ENCODE data around the gene RNF222.

Gene RNF222

GRCh38 chr17:8397636-8398035 lies at the start of gene RNF222:
RNF222 (minus strand) TSS chr17:8397827; CDS start chr17:8393461, 4,366 bp downstream.
- Histone ChIP-seq H3K9ac (ENCODE audit: low read depth, low read length) (no peak within 1 kb of the TSS), H3K27me3 (ENCODE audit: control insufficient read depth, insufficient read depth, low read length) (no peaks in the 10 kb centered on the region), H3K4me3 (ENCODE audit: low read depth, low read length) (no peak within 1 kb of the TSS), H3K36me3 (ENCODE audit: control insufficient read depth, insufficient read depth, low read length) (no peaks in the 10 kb centered on the region), H3K9me3 (ENCODE audit: control insufficient read depth, insufficient read depth, low read length) (no peaks in the 10 kb centered on the region), H3K4me1 (ENCODE audit: control insufficient read depth, insufficient read depth, low read length) (no peaks in the 10 kb centered on the region), H3K27ac (ENCODE audit: low read depth, low read length) (no peak within 1 kb of the TSS)

GRCh38 chr17:8445536-8445935 lies 47.9 kb upstream of the RNF222 start:
- no peaks in the 10 kb centered on the region for H3K27me3 ChIP-seq (ENCODE audit: control insufficient read depth, insufficient read depth, low read length)
- H3K27ac ChIP-seq (ENCODE audit: low read depth, low read length) = no peak overlapping the region
- H3K9me3 ChIP-seq (ENCODE audit: control insufficient read depth, insufficient read depth, low read length) = no peaks in the 10 kb centered on the region
- no peak overlapping the region for H3K4me3 ChIP-seq (ENCODE audit: low read depth, low read length)
- H3K9ac ChIP-seq (ENCODE audit: low read depth, low read length) = no peak overlapping the region
- peaks cover 57% of the 10 kb centered on the region for H3K36me3 ChIP-seq (ENCODE audit: control insufficient read depth, insufficient read depth, low read length)
- H3K4me1 ChIP-seq (ENCODE audit: control insufficient read depth, insufficient read depth, low read length) = peaks cover 3% of the 10 kb centered on the region; the same call in 1 of the 2 replicates

DNA sequence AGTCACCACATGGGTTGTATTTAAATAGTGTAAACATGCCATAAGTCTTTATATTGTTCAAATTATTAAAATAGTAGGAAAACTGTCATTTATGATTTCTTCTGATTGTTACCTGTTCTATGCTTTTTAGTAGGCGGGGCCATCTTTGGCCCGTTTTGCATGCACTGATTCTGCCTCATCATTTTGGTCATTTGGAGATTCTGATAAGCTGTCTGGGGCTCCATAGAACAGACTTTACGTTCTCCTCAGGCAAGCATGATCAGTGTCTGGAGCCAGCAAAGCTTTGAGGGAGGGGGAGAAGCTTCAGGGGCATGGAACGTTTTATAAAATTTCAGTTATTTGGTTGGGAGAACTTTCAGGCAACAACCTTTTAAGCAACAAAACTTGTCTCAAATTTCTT lies 46.9 kb upstream of the RNF222 start:
- peaks cover 52% of the 10 kb centered on the region for H3K36me3 ChIP-seq (ENCODE audit: control insufficient read depth, insufficient read depth, low read length)
- H3K27me3 ChIP-seq (ENCODE audit: control insufficient read depth, insufficient read depth, low read length) = no peaks in the 10 kb centered on the region
- no peak overlapping the region for H3K27ac ChIP-seq (ENCODE audit: low read depth, low read length)
- no peak overlapping the region for H3K4me3 ChIP-seq (ENCODE audit: low read depth, low read length)
- peaks cover 3% of the 10 kb centered on the region; the same call in 1 of the 2 replicates for H3K4me1 ChIP-seq (ENCODE audit: control insufficient read depth, insufficient read depth, low read length)
- H3K9ac ChIP-seq (ENCODE audit: low read depth, low read length) = no peak overlapping the region
- H3K9me3 ChIP-seq (ENCODE audit: control insufficient read depth, insufficient read depth, low read length) = no peaks in the 10 kb centered on the region

- H3K4me1 ChIP-seq (ENCODE audit: control insufficient read depth, insufficient read depth, low read length) = peaks cover 3% of the 10 kb centered on the region; the same call in 1 of the 2 replicates
- no peaks in the 10 kb centered on the region for H3K9me3 ChIP-seq (ENCODE audit: control insufficient read depth, insufficient read depth, low read length)
- H3K36me3 ChIP-seq (ENCODE audit: control insufficient read depth, insufficient read depth, low read length) = peaks cover 45% of the 10 kb centered on the region
Observed at GRCh38 chr17:8443756-8444155, 46.1 kb upstream of the RNF222 start.

GRCh38 chr17:8442310-8442709 lies 44.7 kb upstream of the RNF222 start:
- no peak overlapping the region for H3K27ac ChIP-seq (ENCODE audit: low read depth, low read length)
- no peaks in the 10 kb centered on the region for H3K27me3 ChIP-seq (ENCODE audit: control insufficient read depth, insufficient read depth, low read length)
- peaks cover 2% of the 10 kb centered on the region; the same call in 1 of the 2 replicates for H3K4me1 ChIP-seq (ENCODE audit: control insufficient read depth, insufficient read depth, low read length)
- H3K4me3 ChIP-seq (ENCODE audit: low read depth, low read length) = no peak overlapping the region
- H3K9me3 ChIP-seq (ENCODE audit: control insufficient read depth, insufficient read depth, low read length) = no peaks in the 10 kb centered on the region
- H3K9ac ChIP-seq (ENCODE audit: low read depth, low read length) = no peak overlapping the region
- H3K36me3 ChIP-seq (ENCODE audit: control insufficient read depth, insufficient read depth, low read length) = peaks cover 39% of the 10 kb centered on the region

More at GRCh38 chr17:8443756-8444155, 46.1 kb upstream of the RNF222 start:
- no peak overlapping the region for H3K27ac ChIP-seq (ENCODE audit: low read depth, low read length)
- H3K9ac ChIP-seq (ENCODE audit: low read depth, low read length) = no peak overlapping the region
- no peak overlapping the region for H3K4me3 ChIP-seq (ENCODE audit: low read depth, low read length)
- H3K27me3 ChIP-seq (ENCODE audit: control insufficient read depth, insufficient read depth, low read length) = no peaks in the 10 kb centered on the region

DNA sequence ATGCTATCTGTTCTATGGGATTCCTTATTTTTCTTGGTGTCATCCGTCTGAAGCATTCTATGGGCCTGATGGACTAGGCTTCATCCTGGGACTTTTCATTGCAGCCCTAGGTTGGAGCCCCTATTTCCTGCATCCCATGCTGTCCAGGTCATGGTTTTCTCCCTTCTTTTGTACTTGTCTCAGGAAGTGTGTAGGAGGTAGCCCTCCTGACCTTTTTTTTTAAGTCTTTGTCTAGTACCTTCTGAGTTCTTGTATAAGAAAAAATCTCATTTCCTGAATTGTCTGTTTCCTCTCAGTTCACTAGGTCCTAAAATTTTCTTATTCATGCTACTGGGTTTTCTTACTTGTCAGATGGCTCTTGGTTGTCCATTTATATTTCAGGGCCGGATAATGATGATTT lies 44.1 kb upstream of the RNF222 start:
- Histone ChIP-seq H3K4me1 (ENCODE audit: control insufficient read depth, insufficient read depth, low read length) (peaks cover 7% of the 10 kb centered on the region; the same call in 1 of the 2 replicates), H3K27ac (ENCODE audit: low read depth, low read length) (no peak overlapping the region), H3K9ac (ENCODE audit: low read depth, low read length) (no peak overlapping the region), H3K9me3 (ENCODE audit: control insufficient read depth, insufficient read depth, low read length) (no peaks in the 10 kb centered on the region), H3K4me3 (ENCODE audit: low read depth, low read length) (no peak overlapping the region), H3K27me3 (ENCODE audit: control insufficient read depth, insufficient read depth, low read length) (no peaks in the 10 kb centered on the region), H3K36me3 (ENCODE audit: control insufficient read depth, insufficient read depth, low read length) (peaks cover 35% of the 10 kb centered on the region)

DNA sequence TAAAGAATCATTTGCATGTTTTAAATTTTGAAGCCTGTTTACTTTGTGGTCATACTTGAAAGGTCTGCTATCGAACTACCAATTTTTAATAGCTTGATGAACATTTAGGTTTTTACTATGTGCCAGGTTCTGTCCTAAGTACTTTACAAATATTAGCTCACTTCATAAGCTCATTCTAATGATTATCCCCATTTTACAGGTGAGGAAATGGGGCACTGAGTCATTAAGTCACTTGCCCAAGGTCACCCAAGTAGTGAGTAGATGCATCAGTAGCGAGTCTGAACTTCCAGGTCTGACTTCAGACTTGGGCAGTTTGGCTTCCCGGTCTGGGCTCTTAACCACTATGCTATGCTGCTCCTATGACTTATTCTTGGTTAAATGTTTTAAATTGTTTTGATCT lies 42.1 kb upstream of the RNF222 start:
- H3K9ac ChIP-seq (ENCODE audit: low read depth, low read length) = no peak overlapping the region
- H3K27me3 ChIP-seq (ENCODE audit: control insufficient read depth, insufficient read depth, low read length) = no peaks in the 10 kb centered on the region
- no peak overlapping the region for H3K27ac ChIP-seq (ENCODE audit: low read depth, low read length)
- H3K36me3 ChIP-seq (ENCODE audit: control insufficient read depth, insufficient read depth, low read length) = peaks cover 18% of the 10 kb centered on the region
- peaks cover 7% of the 10 kb centered on the region; the same call in 1 of the 2 replicates for H3K4me1 ChIP-seq (ENCODE audit: control insufficient read depth, insufficient read depth, low read length)
- no peaks in the 10 kb centered on the region for H3K9me3 ChIP-seq (ENCODE audit: control insufficient read depth, insufficient read depth, low read length)
- no peak overlapping the region for H3K4me3 ChIP-seq (ENCODE audit: low read depth, low read length)

GRCh38 chr17:8438441-8438840 lies 40.8 kb upstream of the RNF222 start:
- Histone ChIP-seq H3K4me1 (ENCODE audit: control insufficient read depth, insufficient read depth, low read length) (peaks cover 7% of the 10 kb centered on the region; the same call in 1 of the 2 replicates), H3K9ac (ENCODE audit: low read depth, low read length) (no peak overlapping the region), H3K36me3 (ENCODE audit: control insufficient read depth, insufficient read depth, low read length) (peaks cover 9% of the 10 kb centered on the region; the same call in 1 of the 2 replicates), H3K9me3 (ENCODE audit: control insufficient read depth, insufficient read depth, low read length) (no peaks in the 10 kb centered on the region), H3K4me3 (ENCODE audit: low read depth, low read length) (no peak overlapping the region), H3K27ac (ENCODE audit: low read depth, low read length) (no peak overlapping the region), H3K27me3 (ENCODE audit: control insufficient read depth, insufficient read depth, low read length) (no peaks in the 10 kb centered on the region)

DNA sequence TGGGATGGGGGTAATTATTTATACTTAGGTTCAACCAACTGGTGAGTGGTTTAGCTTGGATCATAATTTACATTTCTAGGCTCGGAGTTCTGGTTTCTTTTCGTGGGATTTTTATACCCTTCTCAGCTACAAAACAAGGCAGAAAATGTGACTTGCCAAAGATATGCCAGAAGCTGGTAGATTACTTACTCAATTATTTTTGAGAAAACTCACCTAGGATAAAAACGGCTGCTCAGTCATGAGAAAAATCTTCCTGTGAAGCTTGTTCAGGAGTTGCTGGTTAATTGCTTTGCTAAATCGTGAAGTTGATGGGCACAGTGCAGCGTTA lies 39.2 kb upstream of the RNF222 start:
- H3K27ac ChIP-seq (ENCODE audit: low read depth, low read length) = peak overlapping the region; percentile 95

GRCh38 chr17:8436169-8436843 lies 38.7 kb upstream of the RNF222 start:
- Histone ChIP-seq H3K27me3 (ENCODE audit: control insufficient read depth, insufficient read depth, low read length) (no peaks in the 10 kb centered on the region), H3K36me3 (ENCODE audit: control insufficient read depth, insufficient read depth, low read length) (peaks cover 9% of the 10 kb centered on the region; the same call in 1 of the 2 replicates), H3K27ac (ENCODE audit: low read depth, low read length) (peak overlapping the region; percentile 95), H3K4me3 (ENCODE audit: low read depth, low read length) (peak overlapping the region; percentile 93), H3K4me1 (ENCODE audit: control insufficient read depth, insufficient read depth, low read length) (peaks cover 7% of the 10 kb centered on the region; the same call in 1 of the 2 replicates), H3K9ac (ENCODE audit: low read depth, low read length) (peak overlapping the region; percentile 79), H3K9me3 (ENCODE audit: control insufficient read depth, insufficient read depth, low read length) (no peaks in the 10 kb centered on the region)

More for the DNA sequence above, 39.2 kb upstream of the RNF222 start:
- H3K36me3 ChIP-seq (ENCODE audit: control insufficient read depth, insufficient read depth, low read length) = peaks cover 9% of the 10 kb centered on the region; the same call in 1 of the 2 replicates
- H3K9ac ChIP-seq (ENCODE audit: low read depth, low read length) = peak overlapping the region; percentile 79; the same call in 1 of the 2 replicates
- H3K27me3 ChIP-seq (ENCODE audit: control insufficient read depth, insufficient read depth, low read length) = no peaks in the 10 kb centered on the region
- peak overlapping the region; percentile 93 for H3K4me3 ChIP-seq (ENCODE audit: low read depth, low read length)
- peaks cover 7% of the 10 kb centered on the region; the same call in 1 of the 2 replicates for H3K4me1 ChIP-seq (ENCODE audit: control insufficient read depth, insufficient read depth, low read length)
- no peaks in the 10 kb centered on the region for H3K9me3 ChIP-seq (ENCODE audit: control insufficient read depth, insufficient read depth, low read length)

All from HUES48 (cell line).